HL-60 (cell line): Measurements from ENCODE around the gene AGR3.

Source experiments
- DNase-seq, 2 experiments: peaks; one replicate each; pipeline ENCODE4 v3.0.0-alpha.2; 2010 to 2020; ENCODE audit warnings: low read depth in 1 of 2, low spot score in 1 of 2
- H3K27ac ChIP-seq: fragments of 250-450 bp; sonication (Bioruptor Pico); replicated peaks from 2 replicates; pipeline ENCODE4 v1.5.1; 2020; ENCODE audit warnings: mild to moderate bottlenecking, moderate library complexity
- H3K27me3 ChIP-seq: fragments of 250-450 bp; sonication (Bioruptor Pico); 2 replicates; pipeline ENCODE4 v1.5.1; 2021; ENCODE audit warnings: mild to moderate bottlenecking, moderate library complexity; ENCODE audit not compliant: insufficient read depth, poor library complexity, severe bottlenecking
- H3K4me3 ChIP-seq: replicated peaks from 2 replicates; pipeline ENCODE4 v1.5.1; 2011; ENCODE audit warnings: mild to moderate bottlenecking, control low read depth, low read length; ENCODE audit not compliant: insufficient read depth
- CTCF ChIP-seq: IDR thresholded peaks from one replicate; pipeline ENCODE4 v1.5.1; 2011; ENCODE audit warnings: low read length, control low read depth, inconsistent platforms; ENCODE audit not compliant: insufficient read depth
- GABPA ChIP-seq: IDR thresholded peaks from 2 replicates; pipeline ENCODE4 v1.6.1; 2012; ENCODE audit warnings: low read depth
- POLR2AphosphoS5 ChIP-seq: IDR thresholded peaks from 2 replicates; pipeline ENCODE4 v1.6.1; 2012; ENCODE audit warnings: low read depth
- REST ChIP-seq: IDR thresholded peaks from 2 replicates; pipeline ENCODE4 v1.6.1; 2012; ENCODE audit warnings: low read depth; ENCODE audit not compliant: insufficient replicate concordance
- SPI1 ChIP-seq: IDR thresholded peaks from 2 replicates; pipeline ENCODE4 v1.6.1; 2012; ENCODE audit warnings: low read depth, mild to moderate bottlenecking, borderline replicate concordance

The AGR3 gene

DNA sequence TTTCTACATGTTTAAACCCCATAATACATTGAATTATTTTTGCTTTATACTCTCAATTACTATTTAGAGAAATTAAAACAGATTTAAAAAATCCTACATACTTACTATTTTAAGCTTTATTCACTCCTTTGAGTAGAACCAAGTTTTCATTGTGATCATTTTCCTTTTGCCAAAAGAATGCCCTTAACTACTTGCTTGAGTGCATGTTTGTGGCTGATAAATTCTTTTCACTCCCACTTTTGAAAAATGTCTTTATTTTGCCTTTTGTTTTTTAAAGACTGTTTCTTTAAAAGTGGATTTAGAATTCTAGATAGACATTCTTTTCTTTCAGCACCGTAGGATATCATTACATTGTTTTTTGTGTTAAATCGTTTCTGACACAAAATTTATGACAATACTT is 22.3 kb upstream of the AGR3 start:
- Histone ChIP-seq H3K4me3 (no peak overlapping the region), H3K27me3 (no peaks in the 10 kb centered on the region), H3K27ac (no peak overlapping the region)
- TF ChIP-seq REST = no peak
- TF ChIP-seq CTCF = no peak
- TF ChIP-seq POLR2AphosphoS5 = no peak
- no peak for TF ChIP-seq GABPA
- TF ChIP-seq SPI1 = no peak
- no peak for DNase-seq

DNA sequence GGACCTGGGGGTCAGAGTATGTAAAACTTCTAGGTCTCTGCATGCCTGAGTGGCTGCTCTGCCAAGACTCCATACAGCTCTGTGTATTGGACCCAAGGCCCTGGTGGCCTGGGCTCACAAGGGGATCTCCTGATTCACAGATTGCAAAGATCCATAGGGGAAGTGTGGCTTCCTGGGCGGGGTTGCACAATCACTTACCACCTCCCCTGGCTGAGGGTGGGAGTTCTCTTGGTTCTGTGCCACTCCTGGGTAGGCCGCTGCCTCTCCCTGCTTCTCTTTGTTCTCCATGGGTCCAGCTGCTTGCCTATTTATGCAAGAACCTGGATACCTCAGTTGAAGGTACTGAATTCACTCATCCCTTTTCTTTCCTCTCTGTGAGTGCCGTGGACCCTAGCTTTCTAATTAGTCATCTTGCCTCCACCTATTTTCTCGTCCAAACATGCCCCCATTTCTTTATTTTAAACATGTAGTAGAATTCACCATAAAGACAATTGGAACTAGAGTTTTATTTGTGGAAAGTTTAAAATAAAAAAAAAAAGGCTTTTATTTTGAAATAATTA is 18.5 kb upstream of the AGR3 start:
- TF ChIP-seq SPI1 (no peak), GABPA (no peak), REST (no peak), CTCF (no peak), POLR2AphosphoS5 (no peak)
- DNase-seq = peak in 1 of 2 experiments; percentile 7
- H3K4me3 ChIP-seq = no peak overlapping the region
- H3K27ac ChIP-seq = no peak overlapping the region
- no peaks in the 10 kb centered on the region for H3K27me3 ChIP-seq

DNA sequence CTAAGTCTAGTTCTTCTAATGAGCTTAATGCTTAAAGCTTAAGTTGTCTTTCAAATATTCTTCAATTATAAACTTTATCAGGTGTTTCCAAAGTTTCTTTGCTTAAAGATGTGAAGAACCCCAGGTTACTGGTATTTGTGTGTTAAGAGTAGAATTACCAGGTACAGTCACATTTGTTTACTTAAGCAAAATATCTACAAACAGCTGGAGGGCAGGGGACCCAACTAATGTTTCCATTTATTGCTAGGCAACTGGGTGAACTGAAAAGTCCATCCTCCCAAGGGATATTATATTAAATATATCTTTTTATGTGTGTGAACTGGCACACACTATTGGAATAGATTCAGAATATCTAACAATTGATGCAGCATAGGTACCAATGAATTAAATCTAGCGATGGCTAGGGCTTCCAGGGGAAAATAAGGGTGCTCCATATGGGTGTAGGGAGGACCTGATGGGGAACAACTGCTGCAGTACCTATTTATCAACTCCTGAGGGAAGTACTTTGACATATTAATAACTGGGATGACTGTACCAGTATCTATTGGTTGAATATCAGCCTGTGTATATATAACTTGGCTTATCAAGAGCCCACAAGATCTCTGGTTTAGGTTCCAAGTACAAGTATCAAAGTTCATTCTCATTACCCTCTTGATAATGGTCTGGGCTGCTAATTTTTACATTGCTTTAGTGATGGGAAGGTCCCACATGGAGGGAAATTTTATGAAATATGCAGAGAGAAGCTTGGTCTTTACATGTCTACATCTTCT is 10.3 kb upstream of the AGR3 start:
- DNase-seq = no peak
- H3K27ac ChIP-seq = no peak overlapping the region

More for the DNA sequence above, 10.3 kb upstream of the AGR3 start:
- Histone ChIP-seq H3K4me3 (no peak overlapping the region), H3K27me3 (no peaks in the 10 kb centered on the region)
- TF ChIP-seq GABPA (no peak), CTCF (no peak), REST (no peak), POLR2AphosphoS5 (no peak), SPI1 (no peak)
